Measurements from ENCODE around the gene PVALB.

The PVALB gene

GRCh38 chr22:36846949-36847348, 30.1 kb upstream of the PVALB start:
- no peak overlapping the region for H3K27ac ChIP-seq (ENCODE audit: low read depth in 2 of 2, low read length in 2 of 2)
- H3K36me3 ChIP-seq (ENCODE audit: control insufficient read depth in 2 of 2, insufficient read depth in 2 of 2, low read length in 2 of 2) = no peaks in the 10 kb centered on the region
- H3K4me3 ChIP-seq (ENCODE audit: low read length in 2 of 2) = no peak overlapping the region
- H3K27me3 ChIP-seq (ENCODE audit: control insufficient read depth in 2 of 2, insufficient read depth in 2 of 2, low read length in 2 of 2) = peaks cover 7 to 18% of the 10 kb centered on the region in 2 donors
- H3K9ac ChIP-seq (ENCODE audit: low read depth in 1 of 2, low read length in 2 of 2) = no peak overlapping the region
- no peaks in the 10 kb centered on the region for H3K9me3 ChIP-seq (ENCODE audit: control insufficient read depth in 2 of 2, low read length in 2 of 2)
- no peaks in the 10 kb centered on the region for H3K4me1 ChIP-seq (ENCODE audit: control insufficient read depth in 2 of 2, insufficient read depth in 2 of 2, low read length in 2 of 2)

- Histone ChIP-seq H3K4me1 (ENCODE audit: control insufficient read depth in 2 of 2, insufficient read depth in 2 of 2, low read length in 2 of 2) (no peaks in the 10 kb centered on the region), H3K4me3 (ENCODE audit: low read length in 2 of 2) (no peak overlapping the region), H3K9ac (ENCODE audit: low read depth in 1 of 2, low read length in 2 of 2) (no peak overlapping the region), H3K36me3 (ENCODE audit: control insufficient read depth in 2 of 2, insufficient read depth in 2 of 2, low read length in 2 of 2) (no peaks in the 10 kb centered on the region), H3K27me3 (ENCODE audit: control insufficient read depth in 2 of 2, insufficient read depth in 2 of 2, low read length in 2 of 2) (peaks cover 7 to 21% of the 10 kb centered on the region in 2 donors), H3K27ac (ENCODE audit: low read depth in 2 of 2, low read length in 2 of 2) (no peak overlapping the region), H3K9me3 (ENCODE audit: control insufficient read depth in 2 of 2, low read length in 2 of 2) (no peaks in the 10 kb centered on the region)
Measured at GRCh38 chr22:36846271-36846670, 29.4 kb upstream of the PVALB start.

- Histone ChIP-seq H3K9me3 (ENCODE audit: control insufficient read depth in 2 of 2, low read length in 2 of 2) (no peaks in the 10 kb centered on the region), H3K4me3 (ENCODE audit: low read length in 2 of 2) (no peak overlapping the region), H3K27ac (ENCODE audit: low read depth in 2 of 2, low read length in 2 of 2) (no peak overlapping the region), H3K9ac (ENCODE audit: low read depth in 1 of 2, low read length in 2 of 2) (no peak overlapping the region), H3K36me3 (ENCODE audit: control insufficient read depth in 2 of 2, insufficient read depth in 2 of 2, low read length in 2 of 2) (no peaks in the 10 kb centered on the region), H3K27me3 (ENCODE audit: control insufficient read depth in 2 of 2, insufficient read depth in 2 of 2, low read length in 2 of 2) (peaks cover 3 to 8% of the 10 kb centered on the region in 2 donors), H3K4me1 (ENCODE audit: control insufficient read depth in 2 of 2, insufficient read depth in 2 of 2, low read length in 2 of 2) (no peaks in the 10 kb centered on the region)
Measured at GRCh38 chr22:36840106-36840505, 23.3 kb upstream of the PVALB start.

- H3K4me3 ChIP-seq (ENCODE audit: low read length in 2 of 2) = no peak overlapping the region
- no peaks in the 10 kb centered on the region for H3K4me1 ChIP-seq (ENCODE audit: control insufficient read depth in 2 of 2, insufficient read depth in 2 of 2, low read length in 2 of 2)
- no peak overlapping the region for H3K9ac ChIP-seq (ENCODE audit: low read depth in 1 of 2, low read length in 2 of 2)
- H3K9me3 ChIP-seq (ENCODE audit: control insufficient read depth in 2 of 2, low read length in 2 of 2) = no peaks in the 10 kb centered on the region
- no peak overlapping the region for H3K27ac ChIP-seq (ENCODE audit: low read depth in 2 of 2, low read length in 2 of 2)
- peaks cover 3 to 7% of the 10 kb centered on the region in 2 donors for H3K27me3 ChIP-seq (ENCODE audit: control insufficient read depth in 2 of 2, insufficient read depth in 2 of 2, low read length in 2 of 2)
- no peaks in the 10 kb centered on the region for H3K36me3 ChIP-seq (ENCODE audit: control insufficient read depth in 2 of 2, insufficient read depth in 2 of 2, low read length in 2 of 2)
Measured at GRCh38 chr22:36839356-36840073, 22.7 kb upstream of the PVALB start.

- Histone ChIP-seq H3K4me1 (ENCODE audit: control insufficient read depth in 2 of 2, insufficient read depth in 2 of 2, low read length in 2 of 2) (no peaks in the 10 kb centered on the region), H3K36me3 (ENCODE audit: control insufficient read depth in 2 of 2, insufficient read depth in 2 of 2, low read length in 2 of 2) (no peaks in the 10 kb centered on the region), H3K27ac (ENCODE audit: low read depth in 2 of 2, low read length in 2 of 2) (no peak overlapping the region), H3K9me3 (ENCODE audit: control insufficient read depth in 2 of 2, low read length in 2 of 2) (no peaks in the 10 kb centered on the region), H3K4me3 (ENCODE audit: low read length in 2 of 2) (no peak overlapping the region), H3K9ac (ENCODE audit: low read depth in 1 of 2, low read length in 2 of 2) (no peak overlapping the region), H3K27me3 (ENCODE audit: control insufficient read depth in 2 of 2, insufficient read depth in 2 of 2, low read length in 2 of 2) (peaks cover 3 to 5% of the 10 kb centered on the region in 2 donors)
Measured at GRCh38 chr22:36838119-36839030, 21.5 kb upstream of the PVALB start.

GRCh38 chr22:36835903-36836302, 19.1 kb upstream of the PVALB start:
- Histone ChIP-seq H3K27me3 (ENCODE audit: control insufficient read depth in 2 of 2, insufficient read depth in 2 of 2, low read length in 2 of 2) (peaks cover 3 to 5% of the 10 kb centered on the region in 2 donors), H3K4me3 (ENCODE audit: low read length in 2 of 2) (no peak overlapping the region), H3K36me3 (ENCODE audit: control insufficient read depth in 2 of 2, insufficient read depth in 2 of 2, low read length in 2 of 2) (no peaks in the 10 kb centered on the region), H3K9ac (ENCODE audit: low read depth in 1 of 2, low read length in 2 of 2) (no peak overlapping the region), H3K4me1 (ENCODE audit: control insufficient read depth in 2 of 2, insufficient read depth in 2 of 2, low read length in 2 of 2) (no peaks in the 10 kb centered on the region), H3K9me3 (ENCODE audit: control insufficient read depth in 2 of 2, low read length in 2 of 2) (no peaks in the 10 kb centered on the region), H3K27ac (ENCODE audit: low read depth in 2 of 2, low read length in 2 of 2) (no peak overlapping the region)

- H3K27me3 ChIP-seq (ENCODE audit: control insufficient read depth in 2 of 2, insufficient read depth in 2 of 2, low read length in 2 of 2) = peaks cover 2 to 3% of the 10 kb centered on the region in 2 donors
- no peaks in the 10 kb centered on the region for H3K4me1 ChIP-seq (ENCODE audit: control insufficient read depth in 2 of 2, insufficient read depth in 2 of 2, low read length in 2 of 2)
- no peak overlapping the region for H3K4me3 ChIP-seq (ENCODE audit: low read length in 2 of 2)
- H3K36me3 ChIP-seq (ENCODE audit: control insufficient read depth in 2 of 2, insufficient read depth in 2 of 2, low read length in 2 of 2) = no peaks in the 10 kb centered on the region
- no peak overlapping the region for H3K9ac ChIP-seq (ENCODE audit: low read depth in 1 of 2, low read length in 2 of 2)
- no peaks in the 10 kb centered on the region for H3K9me3 ChIP-seq (ENCODE audit: control insufficient read depth in 2 of 2, low read length in 2 of 2)
- H3K27ac ChIP-seq (ENCODE audit: low read depth in 2 of 2, low read length in 2 of 2) = no peak overlapping the region
Measured at GRCh38 chr22:36833073-36833472, 16.2 kb upstream of the PVALB start.

- Histone ChIP-seq H3K27me3 (ENCODE audit: control insufficient read depth in 2 of 2, insufficient read depth in 2 of 2, low read length in 2 of 2) (peaks cover 2 to 3% of the 10 kb centered on the region in 2 donors), H3K9me3 (ENCODE audit: control insufficient read depth in 2 of 2, low read length in 2 of 2) (no peaks in the 10 kb centered on the region), H3K4me3 (ENCODE audit: low read length in 2 of 2) (no peak overlapping the region), H3K9ac (ENCODE audit: low read depth in 1 of 2, low read length in 2 of 2) (no peak overlapping the region), H3K27ac (ENCODE audit: low read depth in 2 of 2, low read length in 2 of 2) (no peak overlapping the region), H3K4me1 (ENCODE audit: control insufficient read depth in 2 of 2, insufficient read depth in 2 of 2, low read length in 2 of 2) (no peaks in the 10 kb centered on the region), H3K36me3 (ENCODE audit: control insufficient read depth in 2 of 2, insufficient read depth in 2 of 2, low read length in 2 of 2) (no peaks in the 10 kb centered on the region)
Measured at GRCh38 chr22:36831717-36832116, 14.9 kb upstream of the PVALB start.

GRCh38 chr22:36831206-36831605, 14.4 kb upstream of the PVALB start:
- Histone ChIP-seq H3K36me3 (ENCODE audit: control insufficient read depth in 2 of 2, insufficient read depth in 2 of 2, low read length in 2 of 2) (no peaks in the 10 kb centered on the region), H3K9ac (ENCODE audit: low read depth in 1 of 2, low read length in 2 of 2) (no peak overlapping the region), H3K4me1 (ENCODE audit: control insufficient read depth in 2 of 2, insufficient read depth in 2 of 2, low read length in 2 of 2) (no peaks in the 10 kb centered on the region), H3K27me3 (ENCODE audit: control insufficient read depth in 2 of 2, insufficient read depth in 2 of 2, low read length in 2 of 2) (peaks cover 2 to 3% of the 10 kb centered on the region in 2 donors), H3K4me3 (ENCODE audit: low read length in 2 of 2) (no peak overlapping the region), H3K27ac (ENCODE audit: low read depth in 2 of 2, low read length in 2 of 2) (no peak overlapping the region), H3K9me3 (ENCODE audit: control insufficient read depth in 2 of 2, low read length in 2 of 2) (no peaks in the 10 kb centered on the region)

- H3K27ac ChIP-seq (ENCODE audit: low read depth in 2 of 2, low read length in 2 of 2) = no peak overlapping the region
- H3K9me3 ChIP-seq (ENCODE audit: control insufficient read depth in 2 of 2, low read length in 2 of 2) = no peaks in the 10 kb centered on the region
- no peak overlapping the region for H3K4me3 ChIP-seq (ENCODE audit: low read length in 2 of 2)
- peaks cover 2 to 3% of the 10 kb centered on the region in 2 donors for H3K27me3 ChIP-seq (ENCODE audit: control insufficient read depth in 2 of 2, insufficient read depth in 2 of 2, low read length in 2 of 2)
- H3K36me3 ChIP-seq (ENCODE audit: control insufficient read depth in 2 of 2, insufficient read depth in 2 of 2, low read length in 2 of 2) = no peaks in the 10 kb centered on the region
- no peaks in the 10 kb centered on the region for H3K4me1 ChIP-seq (ENCODE audit: control insufficient read depth in 2 of 2, insufficient read depth in 2 of 2, low read length in 2 of 2)
- H3K9ac ChIP-seq (ENCODE audit: low read depth in 1 of 2, low read length in 2 of 2) = no peak overlapping the region
Measured at GRCh38 chr22:36830601-36831000, 13.8 kb upstream of the PVALB start.
